ENCODE results near the gene MLLT3. TPM values are rescaled to one million over a fixed set of nuclear protein-coding genes. Genes with fewer than 3 reads are reported as not detected.

The MLLT3 gene
- total RNA-seq, 1 donor from 2014 or later = 9.9 TPM

DNA sequence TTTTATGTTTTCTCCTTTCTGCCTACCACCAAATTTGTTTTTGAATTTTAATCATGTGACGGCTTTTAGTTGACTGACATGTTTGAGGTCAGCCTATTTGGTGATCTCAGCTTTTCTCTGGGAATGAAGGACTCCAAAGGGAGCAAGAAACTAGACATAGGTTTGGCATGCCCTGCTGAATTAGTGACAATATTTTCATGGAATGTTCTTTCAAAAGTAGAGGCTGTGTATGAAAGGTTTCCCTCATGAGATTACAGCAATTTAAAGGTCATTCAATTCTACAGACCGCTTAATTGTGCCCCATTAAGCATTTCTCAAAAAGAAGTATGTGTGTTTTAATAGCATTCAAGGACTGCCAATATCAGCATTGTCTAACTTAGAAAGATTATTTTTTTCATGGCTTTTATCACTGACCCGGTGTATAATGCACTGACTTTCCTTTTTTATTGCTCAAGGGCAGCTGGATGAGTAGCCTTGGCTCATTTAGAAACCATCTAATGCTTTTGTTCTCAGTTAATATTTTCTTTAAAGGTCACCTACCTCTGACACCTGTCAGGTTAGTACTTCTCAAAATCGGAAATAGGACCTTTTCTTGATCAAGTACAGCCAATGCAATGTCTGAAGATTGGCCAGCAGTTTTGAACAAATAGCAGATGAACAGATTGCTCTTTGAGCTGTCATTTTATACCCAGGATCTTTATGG lies 8.1 kb upstream of the MLLT3 start:
- no peak for DNase-seq (ENCODE audit: low spot score)

DNA sequence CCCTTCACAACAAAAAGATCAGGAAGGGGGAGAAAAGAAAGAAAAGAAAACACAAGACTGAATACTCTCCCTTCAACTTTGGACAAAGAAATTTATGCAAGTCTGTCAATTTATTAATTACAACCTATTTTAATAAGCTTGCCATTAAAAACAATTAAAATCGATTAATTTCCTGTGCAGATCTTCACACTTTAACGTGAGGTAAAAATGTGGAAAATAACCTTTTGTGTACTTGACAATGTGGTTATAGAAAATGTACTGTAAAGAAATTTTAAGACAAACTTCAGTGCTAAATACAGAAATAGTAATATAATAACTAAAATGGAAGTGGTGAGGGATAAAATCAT lies 2.7 kb upstream of the MLLT3 start:
- DNase-seq (ENCODE audit: low spot score) = no peak

DNA sequence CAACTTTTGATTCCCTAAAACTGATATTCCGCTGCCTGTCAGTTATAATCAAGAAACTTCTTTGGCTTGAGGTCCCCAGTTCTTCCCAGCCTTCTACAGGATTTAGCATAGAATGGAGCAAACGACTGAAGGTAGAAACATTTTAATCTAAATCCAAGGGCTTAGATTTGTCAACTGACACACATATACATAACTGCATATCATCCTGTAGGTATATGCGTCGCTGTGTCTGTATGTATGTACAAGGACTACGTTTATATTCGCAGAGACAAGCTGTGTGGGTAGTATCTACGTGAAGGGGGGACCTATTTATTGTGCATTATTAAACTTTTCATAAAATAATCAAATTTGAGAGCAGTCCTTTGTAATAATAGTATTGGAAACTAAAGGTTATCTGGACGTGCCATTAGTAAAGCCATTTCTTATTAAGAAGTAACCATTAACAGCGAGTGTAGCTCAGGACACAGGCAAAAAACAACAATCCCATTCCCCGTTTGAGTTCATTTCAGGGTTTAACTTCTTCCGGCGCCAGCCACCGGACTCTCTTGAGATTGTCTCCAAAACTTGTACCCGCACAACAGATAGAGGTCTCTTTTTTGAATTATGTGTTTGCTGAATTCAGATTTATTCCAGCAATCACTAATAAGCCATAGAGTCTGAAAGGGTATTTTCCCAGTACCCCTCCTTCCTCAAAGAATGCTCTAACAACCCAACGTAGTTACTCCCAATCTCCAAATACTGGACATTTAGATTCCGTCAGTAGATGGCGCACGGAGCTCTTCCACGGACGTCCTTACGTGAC lies 2.1 kb upstream of the MLLT3 start:
- no peak for DNase-seq (ENCODE audit: low spot score)

DNA sequence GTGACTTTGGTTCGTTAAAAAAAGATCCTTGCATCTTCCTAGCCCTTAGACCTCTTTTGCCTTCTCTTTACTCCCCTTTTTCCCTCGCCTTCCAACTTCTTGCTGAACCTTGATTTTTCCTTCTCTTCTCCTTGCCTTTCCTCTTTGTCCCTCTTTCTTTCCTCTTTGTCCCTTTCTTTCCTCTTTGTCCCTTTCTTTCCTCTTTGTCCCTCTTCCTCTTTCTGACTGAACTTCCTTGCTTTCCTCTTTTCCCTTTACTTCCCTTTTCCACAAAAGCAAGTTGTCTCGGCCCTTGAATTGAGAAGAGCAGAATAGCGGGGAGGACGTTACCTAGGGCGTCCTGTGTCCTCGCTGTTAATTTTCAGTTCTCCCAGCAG lies 1.4 kb upstream of the MLLT3 start:
- DNase-seq (ENCODE audit: low spot score) = no peak

DNA sequence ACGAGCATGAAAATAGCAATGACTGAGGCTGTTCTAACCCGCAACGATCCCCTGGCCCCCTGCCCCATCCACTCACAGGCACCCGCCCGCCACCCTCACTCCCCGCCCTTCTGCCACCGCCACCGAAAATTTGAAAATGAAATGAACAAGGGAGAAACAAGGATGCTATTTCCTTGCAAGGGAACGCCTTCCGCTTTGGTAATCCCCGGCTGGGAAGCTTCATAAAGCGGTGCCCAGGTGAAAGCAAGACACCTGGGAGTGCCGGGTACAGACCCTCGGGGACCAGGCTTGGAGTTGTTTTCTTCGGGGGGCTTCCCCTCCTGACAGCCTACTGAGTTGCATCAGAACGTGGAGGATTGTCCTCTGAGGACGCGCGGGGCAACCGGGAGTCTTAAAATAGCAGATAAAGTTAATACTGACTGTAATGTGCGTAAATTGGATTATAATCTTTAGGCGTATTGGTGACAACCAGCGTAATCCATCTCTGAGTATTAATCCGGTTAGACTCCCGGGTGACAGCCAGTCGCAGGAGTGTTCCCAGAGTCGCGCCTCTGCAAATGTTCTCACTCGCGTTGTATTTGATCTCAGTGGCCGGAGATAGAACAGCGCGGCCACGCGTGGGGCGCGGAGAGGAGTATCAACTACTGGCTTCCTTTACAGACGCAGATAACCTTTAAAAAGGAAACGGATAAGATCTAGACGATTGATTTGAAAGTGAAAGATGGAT lies 885 bp upstream of the MLLT3 start:
- no peak for DNase-seq (ENCODE audit: low spot score)

DNA sequence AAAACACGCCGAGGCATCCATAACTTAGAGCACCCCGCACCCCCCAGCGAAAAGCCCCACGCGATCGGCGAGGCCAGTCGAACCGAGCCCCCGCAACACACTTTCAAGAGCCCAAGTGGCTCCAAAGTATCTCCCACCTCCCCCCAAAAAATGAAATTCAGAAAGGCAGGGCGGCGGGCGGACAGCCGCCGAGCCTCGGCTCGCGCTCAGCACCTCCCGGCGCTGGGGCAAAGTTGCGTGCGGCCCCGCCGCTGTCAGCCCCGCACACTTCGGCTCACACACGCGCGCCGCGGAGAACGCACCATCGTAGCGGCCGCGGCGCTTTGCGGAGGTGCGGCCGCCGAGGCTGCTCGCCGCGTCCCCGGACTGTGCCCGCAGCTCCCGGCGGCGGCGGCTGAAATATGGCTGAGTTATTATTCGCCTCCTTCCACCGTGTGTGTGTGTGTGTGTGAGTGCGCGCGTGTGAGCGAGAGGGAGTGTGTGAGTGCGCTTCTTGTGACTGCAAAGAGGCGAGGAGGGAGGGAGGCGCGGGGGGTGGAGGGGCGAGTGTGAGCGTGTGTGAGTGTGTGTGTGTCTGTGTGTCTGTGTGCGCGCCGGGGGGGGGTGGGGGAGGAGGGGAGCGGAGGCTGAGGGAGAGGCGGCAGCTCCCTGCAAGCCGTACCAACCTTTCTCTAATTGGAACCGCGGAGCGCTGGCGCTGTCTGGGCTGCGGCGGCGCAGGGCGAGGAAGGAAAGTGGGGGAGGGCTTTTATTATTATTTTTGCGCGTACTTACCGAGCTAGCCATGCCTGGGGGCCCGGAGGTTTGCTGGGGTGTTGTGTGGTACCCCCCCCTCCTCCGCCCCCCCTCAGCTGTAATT lies 599 bp downstream of the MLLT3 start:
- DNase-seq (ENCODE audit: low spot score) = no peak

DNA sequence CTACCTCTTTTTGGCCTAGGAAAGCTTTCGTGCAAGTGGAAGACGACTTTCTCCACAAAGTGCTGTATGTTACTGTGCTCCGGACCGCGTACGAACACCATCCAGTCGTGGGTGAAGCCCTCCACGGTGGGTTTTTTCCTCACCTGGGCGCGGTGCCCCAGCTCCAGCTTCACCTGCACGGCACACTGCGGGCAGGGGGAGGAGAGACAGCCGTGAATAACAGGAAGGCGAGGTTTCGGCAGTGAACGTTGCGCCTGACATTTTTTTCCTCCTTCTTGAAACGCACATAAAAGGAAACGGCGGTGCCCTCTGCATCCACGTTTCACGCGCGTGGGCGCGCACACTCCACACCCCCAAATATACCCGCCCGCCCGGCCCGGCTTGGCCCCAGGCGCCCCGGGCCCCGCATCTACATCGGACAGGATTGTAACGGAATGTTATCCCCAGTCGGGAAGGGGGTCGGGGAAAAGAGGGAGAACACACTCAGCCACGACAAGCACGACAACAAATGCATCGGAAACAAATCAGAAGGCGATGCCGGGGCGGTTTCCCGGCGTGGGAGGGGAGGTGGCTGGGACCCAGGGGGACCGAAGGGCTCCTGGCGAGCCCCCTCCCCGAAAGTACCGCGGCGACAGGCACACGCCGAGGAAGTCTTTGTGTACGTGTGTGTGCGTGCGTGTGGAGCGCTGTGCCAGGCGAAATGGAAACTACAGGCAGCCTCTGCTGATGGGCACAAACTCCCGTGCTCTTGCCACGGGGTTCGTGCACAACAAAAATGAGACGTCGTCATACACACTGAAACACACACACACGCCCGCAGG lies 1.4 kb downstream of the MLLT3 start:
- peak; percentile 89 for DNase-seq (ENCODE audit: low spot score)

DNA sequence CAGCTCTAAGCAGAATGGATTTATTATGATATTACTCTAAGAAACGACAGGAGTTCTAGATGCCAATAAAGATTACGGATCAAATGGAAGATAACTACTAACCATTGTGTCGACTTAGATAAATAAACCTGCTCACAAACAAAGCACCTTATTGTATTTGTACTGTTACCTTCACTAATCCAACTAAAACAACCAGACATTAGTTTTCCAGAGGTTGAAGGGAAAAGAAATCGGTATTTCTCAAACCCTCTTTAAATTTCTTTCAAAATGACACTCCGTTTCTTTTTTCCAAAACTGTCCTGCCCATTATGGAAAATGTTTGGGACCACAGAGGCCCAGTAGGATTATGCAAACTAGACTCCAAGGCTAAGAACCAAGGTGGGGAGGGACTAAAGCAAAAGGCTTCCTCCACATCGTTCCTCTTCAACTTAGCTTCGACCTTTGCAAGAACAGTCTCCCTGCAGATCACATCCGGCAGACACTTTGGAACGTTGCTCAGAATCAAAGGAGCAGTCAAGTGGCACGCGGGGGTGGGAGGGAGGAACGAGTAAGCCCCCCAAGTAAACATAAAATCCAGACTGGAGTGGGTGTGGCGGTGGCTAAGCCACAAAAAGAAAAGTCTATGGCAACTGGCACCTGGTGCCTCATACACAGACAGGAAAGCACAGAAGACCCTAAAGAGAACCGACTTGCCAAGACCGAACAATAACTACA lies 2.7 kb downstream of the MLLT3 start:
- no peak for DNase-seq (ENCODE audit: low spot score)

DNA sequence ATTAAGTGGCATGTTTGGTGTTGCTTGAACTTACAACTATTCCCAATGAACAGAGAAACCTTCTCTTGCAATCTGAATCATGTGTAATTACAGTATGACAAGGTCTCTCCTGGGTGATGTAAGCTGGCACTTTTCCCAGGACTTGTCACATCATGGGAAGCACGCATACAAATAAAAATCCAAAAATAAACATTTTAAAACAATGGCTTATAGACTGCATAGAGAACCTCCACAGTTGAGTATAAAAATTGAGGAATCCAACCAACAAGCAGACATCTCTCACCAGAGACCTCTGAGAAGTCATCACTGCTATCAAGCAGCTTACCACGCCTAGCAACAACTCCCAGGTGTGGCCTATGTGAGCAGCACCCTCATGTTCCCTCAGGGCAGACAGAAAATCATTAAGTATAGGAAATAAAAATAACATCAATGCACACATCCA lies 3.9 kb downstream of the MLLT3 start:
- DNase-seq (ENCODE audit: low spot score) = no peak

DNA sequence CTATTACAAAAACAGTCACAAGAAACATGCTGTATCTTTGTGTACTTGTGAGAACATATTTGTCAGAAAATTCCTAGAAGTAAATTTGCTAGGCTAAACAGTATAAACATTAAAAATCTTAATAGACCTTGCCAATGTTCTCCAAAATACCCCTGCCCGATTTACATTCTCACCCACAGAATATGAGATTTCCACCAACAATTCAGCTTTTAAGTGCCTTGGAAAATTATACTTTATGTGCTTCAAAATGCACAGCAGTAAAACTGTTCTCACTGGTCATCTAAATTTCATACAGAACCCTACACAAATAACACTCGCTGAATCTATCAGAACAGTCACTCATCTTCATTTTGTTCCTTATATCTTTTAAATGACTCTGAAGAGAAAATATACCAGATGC lies 5.5 kb downstream of the MLLT3 start:
- DNase-seq (ENCODE audit: low spot score) = no peak

DNA sequence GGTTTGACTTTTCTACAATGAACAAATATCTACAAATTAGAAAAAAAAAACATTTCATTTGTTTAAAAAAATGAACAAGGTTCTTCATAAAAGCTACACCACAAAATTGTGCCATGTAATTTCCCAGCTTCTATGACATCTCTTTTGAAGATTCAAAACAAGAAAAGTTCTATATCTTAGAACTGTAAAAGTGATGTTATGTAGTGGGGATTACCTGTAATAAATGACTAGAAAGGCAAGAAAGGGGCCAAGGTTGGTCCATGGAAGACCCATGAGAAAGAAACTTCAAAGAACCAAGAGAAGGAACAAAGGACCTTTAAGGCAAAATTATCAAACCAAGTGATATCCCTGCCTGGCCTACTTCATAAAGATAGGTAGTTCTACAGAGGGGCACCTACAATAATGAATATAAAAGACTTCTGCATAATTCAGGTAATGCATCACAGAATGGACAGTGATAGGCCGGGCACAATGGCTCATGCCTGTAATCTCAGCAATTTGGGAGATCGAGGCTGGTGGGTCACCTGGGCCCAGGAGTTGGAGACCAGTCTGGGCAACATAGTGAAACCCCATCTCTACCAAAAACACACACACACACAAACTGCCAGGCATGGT lies 7.6 kb downstream of the MLLT3 start:
- DNase-seq (ENCODE audit: low spot score) = no peak

DNA sequence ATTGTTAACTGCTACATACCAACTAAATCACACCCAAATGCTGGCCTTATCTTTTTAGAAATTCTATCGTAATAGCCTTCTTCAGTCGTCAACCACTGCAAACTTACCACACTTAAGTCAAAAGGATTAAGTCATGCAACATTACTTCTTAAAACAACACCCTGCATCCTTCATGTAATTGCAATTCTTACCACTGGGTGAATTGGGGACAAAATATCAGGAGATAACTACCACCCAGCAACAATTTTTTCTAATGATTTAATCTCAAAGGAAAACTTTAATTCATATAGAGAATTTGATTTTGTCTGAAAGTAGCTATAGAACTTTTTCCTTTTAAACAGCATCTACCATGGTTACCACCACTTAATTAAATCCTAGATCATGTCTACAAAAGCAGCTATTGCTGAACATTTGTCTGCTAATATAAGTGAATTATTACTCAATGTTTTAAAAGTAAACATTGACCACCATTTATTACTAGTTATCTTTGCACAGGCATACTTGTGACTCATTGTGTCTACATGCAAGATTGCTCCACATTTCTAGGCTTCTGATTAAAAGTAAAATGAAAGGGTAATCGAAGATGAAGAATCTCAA lies 10.5 kb downstream of the MLLT3 start:
- DNase-seq (ENCODE audit: low spot score) = no peak

DNA sequence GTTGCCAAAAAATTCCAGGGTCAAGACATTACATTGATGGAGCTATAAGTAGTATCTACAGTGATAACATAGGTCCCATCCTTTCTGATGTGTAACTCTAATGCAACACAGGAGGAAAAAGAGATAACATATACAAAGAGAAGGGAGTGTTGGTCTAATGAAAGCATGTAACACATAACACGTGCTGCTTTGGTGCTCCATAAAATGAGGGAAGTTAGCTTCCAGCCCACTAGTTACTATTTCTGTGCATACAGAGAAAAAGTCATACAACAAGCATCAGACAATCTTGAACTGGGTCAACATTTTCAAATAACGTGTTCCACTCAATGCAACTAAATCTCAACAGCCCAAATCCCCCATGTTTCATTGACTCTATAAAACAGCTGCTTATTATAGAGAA lies 11.7 kb downstream of the MLLT3 start:
- no peak for DNase-seq (ENCODE audit: low spot score)

DNA sequence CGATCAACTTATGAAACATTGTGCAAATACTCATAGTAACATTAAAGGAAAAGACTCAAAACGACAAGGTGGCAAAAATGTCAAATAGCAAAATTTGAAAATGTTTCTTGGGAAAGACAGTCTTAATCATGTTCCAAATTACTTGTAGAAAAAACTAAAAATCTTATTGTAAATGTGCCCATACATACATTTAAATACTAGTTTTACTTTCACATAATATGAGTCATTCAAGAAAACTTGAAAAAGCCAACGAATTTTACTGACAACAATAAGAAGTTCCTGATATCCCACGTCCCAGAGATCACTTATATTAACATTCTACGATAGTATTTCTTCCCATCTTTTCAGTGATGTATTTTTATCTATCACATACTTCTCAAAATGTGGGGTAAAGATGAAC lies 13.7 kb downstream of the MLLT3 start:
- DNase-seq (ENCODE audit: low spot score) = no peak

DNA sequence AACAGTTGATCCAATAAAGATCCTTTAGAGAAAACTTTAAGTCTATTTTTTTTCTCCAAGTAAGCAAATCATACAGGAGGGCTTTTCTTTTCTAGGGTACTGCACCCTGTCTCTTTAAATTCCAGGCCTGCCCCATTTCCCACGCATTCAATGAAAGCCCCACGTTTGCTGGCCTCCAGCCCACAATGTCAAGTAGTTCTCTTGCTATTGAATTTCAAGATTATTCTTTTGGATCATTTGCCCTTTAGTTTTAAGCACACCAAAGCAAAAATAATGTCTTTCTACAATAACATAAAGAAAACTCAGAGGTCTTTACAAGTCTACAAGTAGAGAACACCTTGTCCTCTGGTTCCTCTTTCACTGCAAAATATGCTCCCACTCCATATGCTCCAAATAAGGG lies 15.6 kb downstream of the MLLT3 start:
- DNase-seq (ENCODE audit: low spot score) = no peak

DNA sequence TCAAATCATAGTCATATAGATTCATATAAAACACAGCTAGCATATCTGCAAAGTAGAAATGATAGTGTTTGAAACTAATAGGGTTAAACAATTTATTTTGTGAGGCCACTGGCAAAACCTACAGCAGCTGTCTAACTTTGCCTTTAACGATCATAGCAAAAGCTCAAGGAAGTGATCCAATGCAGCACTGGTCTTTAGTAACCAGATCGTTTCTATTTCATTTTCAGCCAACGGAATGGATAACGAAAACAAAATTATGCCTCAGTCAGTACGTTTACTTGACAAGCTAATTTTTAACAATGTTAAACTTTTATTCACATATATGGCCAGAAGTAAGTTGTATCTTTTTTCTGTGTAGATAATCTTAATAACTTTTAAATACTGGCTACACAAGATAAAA lies 17.7 kb downstream of the MLLT3 start:
- DNase-seq (ENCODE audit: low spot score) = no peak

DNA sequence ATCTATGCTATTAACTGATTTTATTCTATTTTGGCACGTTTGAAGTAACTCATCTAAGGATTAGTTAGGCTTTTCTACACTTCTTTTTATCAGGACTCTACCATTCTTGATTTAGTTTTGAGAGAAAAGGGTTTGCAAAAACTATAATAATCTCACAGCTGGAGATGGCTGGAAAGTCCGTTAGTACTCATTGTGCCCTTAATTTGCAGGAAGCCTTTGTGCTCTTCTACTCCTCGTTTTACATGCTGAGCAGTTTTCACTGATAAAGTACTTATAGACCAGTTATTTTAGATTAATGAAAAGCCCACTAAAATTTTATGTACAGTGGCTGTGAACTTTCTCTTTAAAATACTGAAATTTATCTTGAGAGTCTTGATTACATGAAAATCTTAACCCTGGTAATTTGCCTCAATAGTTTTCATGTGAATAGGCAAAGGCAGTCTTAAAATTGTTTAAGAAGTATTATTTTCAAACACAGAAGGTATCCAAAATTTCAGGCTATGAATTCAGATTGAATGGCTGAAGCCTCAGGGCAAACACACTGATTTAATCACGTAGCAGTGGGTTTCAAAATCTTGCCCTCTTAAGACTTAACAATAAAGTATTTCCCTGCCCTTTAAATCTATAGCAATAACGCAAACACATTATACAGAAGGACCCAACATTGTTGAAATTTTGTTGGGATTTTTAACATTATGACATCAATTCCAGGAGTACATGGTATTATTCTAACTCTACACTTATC lies 18.6 kb downstream of the MLLT3 start:
- no peak for DNase-seq (ENCODE audit: low spot score)

DNA sequence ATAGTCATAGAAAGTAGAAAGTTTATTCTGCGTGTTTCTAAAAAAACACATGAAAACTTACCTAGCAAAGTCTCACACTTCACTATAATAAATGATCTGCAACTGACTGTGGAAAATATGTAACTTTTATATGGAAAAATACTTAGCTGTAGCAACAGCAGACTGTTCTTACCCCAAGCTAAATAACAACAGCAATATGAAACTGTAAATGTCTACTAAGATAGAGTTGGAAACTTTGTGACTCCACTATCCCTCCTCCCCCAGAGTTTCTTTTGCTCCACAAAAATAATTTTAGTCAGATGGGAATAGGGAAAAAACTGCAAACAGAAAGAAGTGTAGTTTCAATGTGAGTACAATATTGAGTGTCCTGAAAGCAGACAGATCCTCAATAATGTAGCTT lies 21.0 kb downstream of the MLLT3 start:
- DNase-seq (ENCODE audit: low spot score) = no peak

Data from mesenteric fat pad (tissue), 1 donor.